ENCODE data around the gene RERE.
A peak's percentile ranks its signal among the peaks of the same experiment; 100 is the strongest.
"Not testable (repeated sequence)": the region's sequence is repeated elsewhere in the genome, so short reads cannot be mapped to it uniquely, and the experiment has no call there.

RERE gene

GRCh38 chr1:8712413-8713231 lies 104.8 kb downstream of the RERE start:
- peak in 1 of 2 experiments; percentile 85 for DNase-seq

DNA sequence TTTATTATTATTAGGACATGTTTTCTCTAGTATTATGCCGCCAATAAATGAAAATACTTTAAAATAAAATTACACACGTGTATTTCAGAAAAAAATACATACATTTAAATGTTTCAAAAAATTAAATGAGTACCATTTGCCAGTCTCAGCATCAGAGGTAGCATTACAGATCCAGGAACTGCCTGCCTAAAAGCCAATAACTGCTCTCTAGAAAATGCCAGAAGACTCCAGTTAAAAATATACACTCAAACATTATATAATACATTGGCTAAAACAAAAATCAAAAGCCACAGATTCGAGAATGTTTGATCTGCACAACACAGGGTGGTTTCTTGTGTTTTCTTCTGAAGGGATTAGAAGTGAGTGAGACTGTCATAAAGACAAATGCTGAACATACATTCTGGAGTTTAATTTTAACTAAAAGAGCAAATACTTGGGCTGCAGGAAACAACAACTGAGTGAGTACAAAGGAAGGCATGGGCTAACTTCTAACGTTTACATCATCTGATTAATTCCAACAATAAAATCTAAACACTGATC lies 105.5 kb downstream of the RERE start:
- no peak for DNase-seq

GRCh38 chr1:8711151-8711550 lies 106.3 kb downstream of the RERE start:
- no peak for DNase-seq

- DNase-seq: no peak
These were observed 109.2 kb downstream of the RERE start for GRCh38 chr1:8708259-8708658.

GRCh38 chr1:8706995-8707396 lies 110.4 kb downstream of the RERE start:
- no peak for DNase-seq

GRCh38 chr1:8706291-8706690 lies 111.1 kb downstream of the RERE start:
- no peak for DNase-seq

GRCh38 chr1:8704866-8705506 lies 112.5 kb downstream of the RERE start:
- DNase-seq: no peak

DNA sequence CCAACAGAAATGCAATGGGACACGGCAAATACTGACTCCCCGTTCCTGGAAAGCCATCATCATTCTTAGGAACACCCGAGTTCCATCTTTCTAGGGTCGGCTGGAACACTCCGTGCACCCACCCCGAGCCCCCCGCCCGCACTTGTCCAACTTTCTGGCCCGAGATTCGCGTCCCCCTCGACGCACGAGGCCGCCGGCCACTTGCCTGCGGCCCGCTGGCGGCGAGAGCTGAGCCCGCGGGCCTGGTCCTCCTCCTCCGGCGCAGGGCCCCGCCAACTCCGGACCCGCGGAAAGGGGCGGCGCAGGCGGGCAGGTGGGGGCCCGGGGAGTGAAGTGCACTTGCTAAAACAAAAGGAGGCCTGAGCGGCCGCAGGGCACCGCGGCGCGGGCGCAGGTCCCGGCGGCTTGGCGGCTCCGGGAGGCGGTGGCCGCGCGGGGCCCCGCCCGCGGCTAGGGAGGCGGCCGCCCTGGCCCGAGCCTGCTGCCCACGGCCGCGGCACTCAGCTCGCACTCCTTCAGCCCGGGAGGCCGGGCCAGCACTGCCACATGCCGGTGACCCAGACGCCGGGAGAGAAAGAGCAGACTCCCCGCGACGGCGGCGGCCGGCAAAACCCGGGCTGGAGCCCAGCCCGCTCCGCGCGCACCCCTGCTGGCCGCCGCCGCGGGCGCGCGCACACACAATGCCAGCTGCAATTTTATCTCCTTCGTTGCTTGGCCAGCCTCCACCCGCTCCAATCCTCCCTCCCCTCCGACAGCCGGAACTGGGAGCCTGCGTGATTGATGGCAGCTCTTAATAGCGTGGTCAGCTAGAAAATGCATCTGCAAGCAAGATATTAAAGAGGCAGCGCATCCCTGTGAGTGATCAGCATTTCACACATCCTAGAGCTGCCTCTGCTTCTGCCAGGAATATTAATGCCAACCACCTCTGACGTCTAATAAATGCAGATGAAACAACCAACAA lies 114.3 kb downstream of the RERE start:
- DNase-seq: peak; percentile 58 to 80

GRCh38 chr1:8702472-8702849 lies 115.0 kb downstream of the RERE start:
- DNase-seq: peak in 1 of 2 experiments; percentile 18

DNA sequence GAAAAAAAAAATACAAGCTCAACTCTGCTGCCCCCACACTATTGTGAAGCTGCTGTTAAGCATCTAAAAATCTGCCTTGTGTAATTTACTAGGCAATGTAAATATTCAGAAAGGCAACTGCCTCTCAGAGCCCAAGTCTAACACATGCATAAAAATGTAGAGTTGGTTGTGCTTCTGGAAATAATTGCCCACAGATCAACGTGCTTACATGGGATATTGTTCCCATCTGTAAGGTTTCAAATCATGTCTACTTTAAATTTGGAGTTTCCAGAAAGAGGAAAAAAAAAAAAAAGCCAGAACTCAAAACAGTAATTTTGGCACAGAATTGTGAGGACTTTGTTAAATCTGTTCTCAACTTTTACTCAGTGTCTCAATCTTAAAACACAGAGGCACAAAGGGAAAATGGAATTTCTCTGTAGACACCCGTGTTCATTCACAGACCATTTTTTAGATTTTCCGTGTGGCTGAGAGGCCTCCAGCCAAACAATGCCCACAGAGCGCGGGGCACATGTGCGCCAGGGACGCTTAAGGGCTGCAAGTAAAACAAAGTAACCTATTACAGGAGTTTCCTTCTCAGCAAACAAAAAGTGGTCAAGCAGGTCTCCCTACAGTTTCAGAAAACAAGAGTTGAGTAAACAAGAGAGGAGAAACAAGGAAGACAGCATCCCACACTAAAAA lies 115.5 kb downstream of the RERE start:
- DNase-seq: no peak

GRCh38 chr1:8699679-8700078 lies 117.8 kb downstream of the RERE start:
- DNase-seq: no peak

- DNase-seq: no peak
These were observed 118.4 kb downstream of the RERE start for GRCh38 chr1:8698937-8699447.

GRCh38 chr1:8698012-8698630 lies 119.3 kb downstream of the RERE start:
- no peak for DNase-seq

GRCh38 chr1:8695442-8695841 lies 122.0 kb downstream of the RERE start:
- DNase-seq: not testable (repeated sequence)

- DNase-seq: no peak
These were observed 124.3 kb downstream of the RERE start for GRCh38 chr1:8693107-8693506.

DNA sequence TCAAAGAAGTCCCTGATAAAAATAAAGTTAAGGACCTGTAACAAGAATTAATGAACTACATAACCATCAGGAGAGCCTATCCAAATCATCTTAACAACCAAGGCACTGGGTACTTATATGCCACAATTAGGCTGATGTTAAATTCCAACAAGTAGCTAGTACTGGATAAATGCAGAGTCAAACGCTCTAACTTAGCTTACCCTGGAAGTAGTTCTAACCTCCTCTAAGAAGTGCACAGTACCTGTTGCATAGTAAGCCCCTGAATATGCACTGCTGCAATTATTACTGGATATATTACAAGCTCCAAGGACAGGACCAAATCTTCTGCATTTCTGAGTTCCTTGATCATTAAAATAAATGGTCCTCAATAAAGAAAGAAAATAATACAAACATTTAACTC lies 125.8 kb downstream of the RERE start:
- no peak for DNase-seq

- DNase-seq: no peak
These were observed 127.3 kb downstream of the RERE start for GRCh38 chr1:8690253-8690525.

GRCh38 chr1:8689431-8690252 lies 127.8 kb downstream of the RERE start:
- DNase-seq: no peak

DNA sequence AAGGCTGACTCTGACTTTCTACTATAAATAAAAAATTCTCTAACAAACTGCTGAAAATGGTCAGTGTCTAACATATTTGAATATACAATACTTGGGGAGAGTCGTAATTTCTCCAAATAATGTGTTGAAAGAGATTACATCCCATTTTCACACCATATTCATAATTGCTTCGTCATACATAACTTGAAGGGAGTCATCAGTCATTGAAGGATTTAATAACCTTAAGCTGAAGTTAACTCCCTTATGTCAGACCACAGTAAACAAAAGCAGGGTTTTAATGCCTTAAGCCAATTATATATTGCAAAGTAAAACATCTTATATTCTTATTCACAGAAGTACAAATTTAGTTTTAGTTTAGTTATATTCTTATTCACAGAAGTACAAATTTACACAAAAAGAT lies 129.9 kb downstream of the RERE start:
- DNase-seq: no peak

DNA sequence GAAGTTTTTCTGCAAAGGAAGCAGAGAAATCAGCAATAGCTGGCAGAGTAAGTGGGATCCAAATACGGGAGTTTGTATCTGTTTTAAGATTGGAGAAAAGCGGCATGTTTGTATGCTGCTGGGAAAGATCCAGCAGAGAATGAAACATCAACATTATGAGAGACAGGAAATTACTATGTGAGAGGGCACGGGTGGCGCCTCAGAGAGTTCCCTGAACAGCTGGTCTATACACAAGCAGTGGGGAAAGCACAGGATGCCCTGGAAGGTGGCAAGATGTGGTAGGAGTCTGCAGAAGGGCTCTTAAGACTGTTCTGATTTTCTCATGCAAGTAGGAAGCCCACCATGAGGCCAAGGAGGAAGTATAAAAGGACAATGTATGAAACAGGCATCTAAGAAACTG lies 130.4 kb downstream of the RERE start:
- DNase-seq: no peak

GRCh38 chr1:8685463-8685862 lies 132.0 kb downstream of the RERE start:
- DNase-seq: no peak
